Stimulated activated CD8-positive, alpha-beta memory T cell treated with anti-CD3 and anti-CD28 coated beads, Interleukin-15, amount 100 ng/mL, for 48 hours (primary cell): ENCODE measurements around the gene PCDHGB5.

ENCODE experiments used
- DNase-seq, 2 donors: peaks; one replicate each; pipeline ENCODE4 v3.0.0-alpha.2; 2020; ENCODE audit warnings: low read depth in 2 of 2

PCDHGB5 gene

GRCh38 chr5:141439411-141440141 lies 41.8 kb downstream of the PCDHGB5 start:
- no peak for DNase-seq

DNA sequence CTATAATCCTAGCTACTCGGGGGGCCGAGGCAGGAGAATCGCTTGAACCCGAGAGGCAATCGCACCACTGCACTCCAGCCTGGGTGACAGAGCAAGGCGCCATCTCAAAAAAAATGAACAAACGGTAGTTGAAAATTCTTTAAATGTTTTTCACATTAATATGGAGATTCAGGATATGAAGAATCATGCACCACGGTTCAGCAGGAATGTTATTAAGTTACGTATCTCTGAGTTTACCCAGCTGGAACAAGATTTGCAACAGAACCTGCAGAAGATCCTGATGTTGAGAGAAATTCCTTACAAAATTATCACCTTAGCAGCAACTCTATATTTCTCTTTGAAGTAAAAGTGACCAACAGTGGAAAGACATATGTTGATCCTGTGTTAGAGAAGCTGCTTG lies 42.6 kb downstream of the PCDHGB5 start:
- DNase-seq = no peak

GRCh38 chr5:141441571-141442170 lies 43.9 kb downstream of the PCDHGB5 start:
- DNase-seq = no peak
